Superior temporal gyrus (tissue), 1 donor: ENCODE results near the gene BTN3A1.
A peak's percentile ranks its signal among the peaks of the same experiment; 100 is the strongest.
"Not testable (repeated sequence)": the region's sequence is repeated elsewhere in the genome, so short reads cannot be mapped to it uniquely, and the experiment has no call there.

Experiments
- DNase-seq: peaks from one replicate; pipeline ENCODE4 v3.0.0-alpha.2; 2016; ENCODE audit errors: extremely low spot score

The BTN3A1 gene

DNA sequence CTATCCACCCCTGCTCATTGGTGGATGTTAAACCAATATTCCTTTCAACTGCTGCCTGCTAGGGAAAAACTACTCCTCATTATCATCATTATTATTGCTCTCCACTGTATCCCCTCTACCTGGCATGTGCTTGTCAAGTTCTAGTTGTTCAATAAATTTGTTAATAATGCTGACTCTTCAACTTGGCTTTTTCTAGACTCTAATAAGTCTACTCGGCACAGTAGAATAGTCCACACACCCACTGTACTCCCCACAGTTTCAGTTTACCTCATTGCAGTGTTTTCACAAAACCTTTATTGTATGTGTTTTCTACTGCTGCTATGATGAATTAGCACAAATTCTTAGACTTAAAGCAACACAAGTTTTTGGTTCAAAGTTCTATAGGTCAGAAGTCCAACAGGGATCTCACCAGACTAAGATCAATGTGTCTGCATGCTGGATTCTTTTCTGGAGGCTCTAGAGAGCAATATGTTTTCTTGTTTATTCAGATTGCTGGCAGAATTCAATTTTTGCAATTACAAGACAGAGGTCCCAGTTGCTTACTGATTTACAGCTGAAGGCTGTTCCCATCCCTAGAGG, 13.1 kb downstream of the BTN3A1 start:
- DNase-seq, result no peak

DNA sequence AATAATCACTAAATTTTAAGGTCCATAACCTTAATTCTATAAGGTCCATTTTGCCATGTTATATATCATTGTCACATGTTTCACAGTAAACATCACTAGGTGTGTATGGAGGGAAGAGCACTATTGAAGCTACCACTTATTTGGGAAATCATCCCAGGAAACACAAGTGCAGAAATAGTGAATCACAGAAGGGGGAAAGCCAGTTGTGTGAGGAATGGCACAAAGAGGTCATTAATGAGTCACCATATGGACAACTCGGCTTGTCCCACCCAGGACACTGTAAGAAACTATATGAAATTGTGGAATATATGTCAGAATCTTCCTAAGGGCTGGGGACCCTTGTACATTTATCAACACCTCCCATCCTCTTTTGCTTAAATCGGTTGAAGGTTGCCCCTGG, 13.7 kb downstream of the BTN3A1 start:
- DNase-seq, result no peak

GRCh38 chr6:26416288-26416687, 14.2 kb downstream of the BTN3A1 start:
- DNase-seq, result no peak

DNA sequence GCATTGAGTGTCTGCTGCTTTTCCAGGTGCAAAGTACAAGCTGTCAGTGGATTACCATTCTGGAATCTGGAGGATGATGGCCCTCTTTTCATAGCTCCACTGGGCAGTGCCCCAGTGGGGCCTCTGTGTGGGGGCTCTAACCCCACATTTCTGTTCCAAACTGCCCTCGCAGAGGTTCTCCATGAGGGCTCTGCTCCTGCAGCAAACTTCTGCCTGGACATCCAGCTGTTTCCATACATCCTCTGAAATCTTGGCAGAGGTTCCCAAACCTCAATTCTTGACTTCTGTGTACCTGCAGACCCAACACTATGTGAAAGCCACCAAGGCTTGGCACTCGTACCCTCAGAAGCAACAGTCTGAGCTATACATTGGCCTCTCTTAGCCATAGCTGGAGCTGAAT, 16.0 kb downstream of the BTN3A1 start:
- DNase-seq, result not testable (repeated sequence)

DNA sequence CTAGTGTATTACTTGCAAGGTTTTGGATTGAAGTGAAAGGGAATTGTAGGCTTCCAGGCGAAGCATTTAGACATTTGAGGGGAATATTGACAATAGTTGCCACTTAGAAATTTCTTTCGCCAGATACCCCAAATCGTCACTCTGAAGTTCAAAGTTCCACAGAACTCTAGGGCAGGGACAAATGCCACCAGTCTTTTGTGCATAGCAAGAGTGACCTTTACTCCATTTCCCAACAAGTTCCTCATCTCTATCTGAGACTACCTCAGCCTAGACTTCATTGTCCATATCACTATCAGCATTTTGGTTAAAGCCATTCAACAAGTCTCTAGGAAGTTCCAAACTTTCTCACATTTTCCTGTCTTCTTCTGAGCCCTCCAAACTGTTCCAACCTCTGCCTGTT, 16.7 kb downstream of the BTN3A1 start:
- DNase-seq, result not testable (repeated sequence)

GRCh38 chr6:26420688-26421171, 18.7 kb downstream of the BTN3A1 start:
- peak; percentile 18 for DNase-seq

GRCh38 chr6:26421259-26422144, 19.4 kb downstream of the BTN3A1 start:
- DNase-seq, result peak; percentile 89

GRCh38 chr6:26422329-26422728, 20.3 kb downstream of the BTN3A1 start:
- DNase-seq, result no peak

- DNase-seq, result no peak
Observed at GRCh38 chr6:26426691-26427450, 24.8 kb downstream of the BTN3A1 start.

DNA sequence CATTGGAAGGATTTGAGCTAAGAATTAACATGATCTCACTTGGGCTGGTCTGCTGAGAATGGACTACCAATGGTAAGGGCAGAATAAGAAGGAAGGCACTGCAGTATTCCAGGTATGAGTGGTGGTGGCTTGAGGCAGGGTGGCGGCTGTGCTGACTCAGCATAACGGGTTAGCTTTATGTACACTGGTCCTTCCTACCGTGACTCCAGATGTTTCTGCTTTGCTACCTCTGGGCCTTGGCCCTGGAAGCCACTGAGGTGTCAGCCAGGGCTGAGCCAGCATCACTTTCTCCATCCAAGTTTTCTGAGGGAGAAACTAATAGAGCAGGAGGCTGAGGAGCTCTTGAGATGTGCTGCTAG, 25.4 kb downstream of the BTN3A1 start:
- DNase-seq, result no peak

GRCh38 chr6:26428206-26428605, 26.1 kb downstream of the BTN3A1 start:
- DNase-seq, result no peak

DNA sequence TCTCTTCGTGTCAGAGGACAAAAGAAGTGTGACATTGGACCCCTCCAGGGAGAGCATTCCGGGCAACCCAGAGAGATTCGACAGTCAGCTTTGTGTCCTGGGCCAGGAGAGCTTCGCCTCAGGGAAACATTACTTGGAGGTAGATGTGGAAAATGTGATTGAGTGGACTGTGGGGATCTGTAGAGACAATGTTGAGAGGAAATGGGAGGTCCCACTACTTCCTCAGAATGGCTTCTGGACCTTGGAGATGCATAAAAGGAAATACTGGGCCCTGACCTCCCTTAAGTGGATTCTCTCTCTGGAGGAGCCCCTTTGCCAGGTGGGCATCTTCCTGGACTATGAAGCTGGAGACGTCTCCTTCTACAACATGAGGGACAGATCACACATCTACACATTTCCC, 28.7 kb downstream of the BTN3A1 start:
- DNase-seq, result no peak

DNA sequence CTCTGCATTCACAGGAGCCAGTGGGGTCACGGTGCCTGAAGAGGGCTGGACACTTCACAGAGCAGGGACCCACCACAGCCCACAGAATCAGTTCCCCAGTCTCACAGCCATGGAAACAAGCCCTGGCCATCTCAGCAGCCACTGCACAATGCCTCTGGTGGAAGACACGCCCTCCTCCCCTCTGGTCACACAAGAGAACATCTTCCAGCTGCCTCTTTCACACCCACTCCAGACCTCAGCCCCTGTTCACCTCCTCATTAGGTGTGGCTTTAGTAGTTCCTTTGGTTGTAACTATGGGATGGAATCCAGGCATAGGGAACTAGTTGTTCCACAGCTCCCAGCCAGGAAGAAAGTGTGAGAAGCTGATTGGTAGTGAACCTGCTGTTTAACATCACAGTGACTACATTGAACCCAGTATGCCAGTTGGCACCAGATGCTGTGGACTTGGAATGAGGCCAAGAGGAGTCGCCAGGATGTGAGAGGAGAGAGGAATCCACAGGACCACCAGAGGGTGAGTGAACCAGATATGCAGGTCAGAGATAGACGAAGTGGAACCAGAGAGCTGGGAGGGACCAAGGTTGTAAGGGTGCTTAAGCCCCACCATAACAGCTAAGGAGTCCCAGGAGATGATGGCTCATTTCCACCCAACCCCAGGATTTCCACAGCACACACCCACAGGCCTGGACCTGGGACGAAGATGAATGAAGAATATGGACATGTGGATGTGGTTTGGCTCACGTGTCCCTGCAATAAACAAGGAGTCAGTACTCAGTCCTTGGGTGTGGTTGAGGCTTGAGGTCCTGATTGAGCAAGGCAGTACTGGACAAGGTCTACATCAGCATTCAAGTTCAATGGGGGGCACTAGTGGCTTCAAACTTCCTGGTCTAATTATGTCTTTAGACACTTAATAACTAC, 29.4 kb downstream of the BTN3A1 start:
- no peak for DNase-seq

DNA sequence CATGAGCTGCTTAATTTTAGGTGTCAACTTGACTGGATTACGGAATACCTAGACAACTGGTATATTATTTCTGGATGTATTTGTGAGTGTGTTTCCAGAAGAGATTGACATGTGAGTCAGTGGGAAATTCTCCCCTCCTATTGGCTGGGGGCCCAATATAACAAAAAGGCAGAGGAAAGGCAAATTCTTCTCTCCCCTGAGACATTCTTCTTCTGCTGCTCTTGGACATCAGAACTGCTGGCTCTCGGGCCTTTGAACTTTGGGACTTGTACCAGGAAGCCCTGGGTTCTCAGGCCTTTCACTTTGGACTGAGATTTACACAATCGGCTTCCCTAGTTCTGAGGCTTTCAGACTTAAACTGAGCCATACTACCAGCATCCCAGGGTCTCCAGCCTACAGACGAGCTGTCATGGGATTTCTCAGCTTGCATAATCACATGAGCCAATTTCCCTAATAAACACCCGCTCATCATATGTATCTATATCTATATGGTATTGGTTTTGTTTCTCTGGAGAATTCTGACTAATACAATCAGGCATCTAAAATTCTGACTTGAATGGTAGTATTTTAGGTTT, 30.6 kb downstream of the BTN3A1 start:
- DNase-seq, result no peak

DNA sequence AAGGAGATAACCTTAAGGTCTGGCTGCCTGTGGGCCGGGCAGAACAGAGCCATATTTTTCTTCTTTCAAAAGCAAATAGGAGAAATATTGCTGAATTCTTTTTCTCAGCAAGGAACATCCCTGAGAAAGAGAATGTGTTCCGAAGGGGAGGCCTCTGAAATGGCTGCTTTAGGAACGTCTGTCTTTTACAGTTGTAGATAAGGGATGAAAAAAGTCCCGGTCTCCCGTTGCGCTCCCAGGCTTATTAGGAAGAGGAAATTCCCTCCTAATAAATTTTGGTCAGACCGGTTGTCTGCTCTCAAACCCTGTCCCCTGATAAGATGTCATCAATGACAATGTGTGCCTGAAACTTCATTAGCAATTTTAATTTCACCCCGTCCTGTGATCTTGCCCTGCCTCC, 31.6 kb downstream of the BTN3A1 start:
- DNase-seq, result not testable (repeated sequence)

DNA sequence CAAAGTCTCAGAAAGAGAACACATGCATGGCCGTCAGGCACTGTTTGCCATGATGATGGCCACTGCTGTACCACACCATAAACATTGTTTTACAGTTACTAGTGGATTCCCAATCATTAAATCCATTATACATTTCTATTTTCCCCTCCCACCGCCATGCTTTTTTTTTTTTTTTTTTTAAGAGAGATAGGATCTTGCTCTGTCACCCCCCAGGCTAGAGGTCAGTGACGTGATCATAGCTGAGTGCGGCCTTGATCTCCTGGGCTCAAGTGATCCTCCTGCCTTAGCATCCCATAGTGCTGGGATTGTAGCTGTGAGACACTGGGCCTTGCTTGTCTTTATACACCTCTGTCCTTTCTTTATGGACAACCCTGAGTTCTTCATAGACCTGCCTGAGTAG, 33.9 kb downstream of the BTN3A1 start:
- no peak for DNase-seq

DNA sequence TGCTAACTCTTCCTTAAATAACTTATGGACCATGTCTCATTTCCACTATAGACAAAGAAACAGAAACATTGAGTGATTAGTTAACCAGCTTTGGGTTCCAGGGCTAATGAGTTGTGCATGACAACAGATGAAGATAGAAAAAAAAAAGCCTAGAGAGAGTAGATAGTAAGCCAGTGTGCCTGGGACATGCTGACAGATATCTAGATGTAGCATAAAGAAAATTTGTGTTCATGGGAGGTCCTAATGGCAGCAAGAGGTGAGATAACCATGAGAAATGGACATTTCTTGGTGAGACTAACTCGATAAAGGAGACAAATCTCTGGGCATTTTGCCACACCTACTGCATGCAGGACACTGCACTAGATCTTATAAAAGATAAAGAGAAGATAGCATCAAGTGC, 35.5 kb downstream of the BTN3A1 start:
- no peak for DNase-seq

DNA sequence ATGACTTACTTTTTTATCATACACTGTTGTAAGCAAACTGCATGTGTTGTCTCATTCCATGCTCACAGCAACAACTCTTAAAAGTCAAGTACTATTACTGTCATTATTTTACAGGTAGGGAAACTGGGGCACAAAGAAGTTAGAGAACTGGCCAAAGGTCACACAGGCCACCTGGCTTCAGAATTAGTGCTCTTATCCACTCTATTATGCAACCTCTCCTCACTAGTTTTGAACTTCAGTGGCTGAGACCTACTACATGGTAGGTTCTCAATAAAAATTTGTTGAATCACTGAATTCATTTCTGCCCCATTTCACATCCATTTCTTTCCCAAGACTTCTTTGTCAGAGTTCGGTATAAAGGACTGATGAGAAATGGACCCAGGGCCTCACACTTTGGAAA, 35.9 kb downstream of the BTN3A1 start:
- no peak for DNase-seq

- DNase-seq, result no peak
Observed at GRCh38 chr6:26439151-26440125, 37.4 kb downstream of the BTN3A1 start.

GRCh38 chr6:26440977-26441358, 38.9 kb downstream of the BTN3A1 start:
- no peak for DNase-seq
